Lower leg skin (tissue), 3 donors: ENCODE measurements around the gene MAB21L3.

Source experiments
- POLR2A ChIP-seq, 2 donors: fragments of 450-650 bp; IDR thresholded peaks; one replicate each; pipeline ENCODE4 v1.6.1; 2016 to 2017; ENCODE audit warnings: antibody characterized with exemption in 2 of 2, mild to moderate bottlenecking in 1 of 2, moderate library complexity in 1 of 2
- TF ChIP-seq, protein P1 (sequence below), 3 donors: fragments of 450-650 bp; IDR thresholded peaks; one replicate each; pipeline ENCODE4 v1.5.1; 2016; ENCODE audit warnings: antibody characterized with exemption in 3 of 3, mild to moderate bottlenecking in 3 of 3, moderate library complexity in 2 of 3

DNA sequence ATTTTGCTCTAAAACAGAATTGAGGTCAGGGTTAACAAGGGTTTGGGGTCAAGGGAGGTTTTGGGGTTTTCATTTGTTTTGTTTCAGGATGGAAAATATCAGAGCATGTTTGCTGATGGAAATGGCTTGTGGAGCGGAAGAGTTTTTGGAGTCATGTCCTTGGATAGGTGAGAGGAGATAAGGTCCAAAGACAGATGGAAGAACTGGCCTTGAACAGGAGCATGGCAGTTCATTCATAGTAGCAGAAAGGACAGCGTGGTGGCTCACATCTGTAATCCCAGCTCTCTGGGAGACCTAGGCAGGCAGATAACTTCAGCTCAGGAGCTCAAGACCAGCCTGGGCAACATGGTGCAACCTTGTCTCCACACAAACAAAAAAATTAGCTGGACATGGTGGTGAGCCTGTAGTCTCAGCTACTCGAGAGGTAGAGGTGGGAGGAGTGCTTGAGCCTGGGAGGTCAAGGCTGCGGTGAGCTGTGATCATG is 65.1 kb downstream of the MAB21L3 start:
- no peak for TF ChIP-seq POLR2A (IDR thresholded peaks at IDR 0.05)
- TF ChIP-seq, protein P1, sequence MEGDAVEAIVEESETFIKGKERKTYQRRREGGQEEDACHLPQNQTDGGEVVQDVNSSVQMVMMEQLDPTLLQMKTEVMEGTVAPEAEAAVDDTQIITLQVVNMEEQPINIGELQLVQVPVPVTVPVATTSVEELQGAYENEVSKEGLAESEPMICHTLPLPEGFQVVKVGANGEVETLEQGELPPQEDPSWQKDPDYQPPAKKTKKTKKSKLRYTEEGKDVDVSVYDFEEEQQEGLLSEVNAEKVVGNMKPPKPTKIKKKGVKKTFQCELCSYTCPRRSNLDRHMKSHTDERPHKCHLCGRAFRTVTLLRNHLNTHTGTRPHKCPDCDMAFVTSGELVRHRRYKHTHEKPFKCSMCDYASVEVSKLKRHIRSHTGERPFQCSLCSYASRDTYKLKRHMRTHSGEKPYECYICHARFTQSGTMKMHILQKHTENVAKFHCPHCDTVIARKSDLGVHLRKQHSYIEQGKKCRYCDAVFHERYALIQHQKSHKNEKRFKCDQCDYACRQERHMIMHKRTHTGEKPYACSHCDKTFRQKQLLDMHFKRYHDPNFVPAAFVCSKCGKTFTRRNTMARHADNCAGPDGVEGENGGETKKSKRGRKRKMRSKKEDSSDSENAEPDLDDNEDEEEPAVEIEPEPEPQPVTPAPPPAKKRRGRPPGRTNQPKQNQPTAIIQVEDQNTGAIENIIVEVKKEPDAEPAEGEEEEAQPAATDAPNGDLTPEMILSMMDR (IDR thresholded peaks at IDR 0.05) = no peak
